ENCODE results near the gene PRSS1.

PRSS1 gene

DNA sequence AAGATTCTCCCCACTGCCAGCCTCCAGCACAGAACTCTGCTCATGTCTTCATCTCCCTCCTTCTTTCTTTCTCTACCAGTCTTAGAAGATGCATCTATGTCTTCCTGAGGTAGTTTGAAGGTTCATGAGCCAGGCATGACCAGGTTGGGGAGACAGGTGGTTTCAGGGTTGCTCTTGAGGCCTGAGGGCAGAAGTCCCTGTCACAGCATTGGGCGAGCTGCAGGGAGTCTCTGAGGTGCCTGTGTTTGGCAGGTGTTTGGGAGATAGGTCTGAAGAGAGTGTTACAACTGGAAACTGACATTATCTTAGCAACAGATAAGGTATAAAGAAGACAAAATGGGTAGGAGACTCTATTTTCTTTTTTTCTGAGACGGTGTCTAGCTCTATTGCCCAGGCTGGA, 40.2 kb downstream of the PRSS1 start:
- Histone ChIP-seq H3K9ac (no peak overlapping the region), H3K27ac (no peak overlapping the region), H3K79me2 (ENCODE audit: insufficient read depth, low read depth) (no peaks in the 10 kb centered on the region), H3K4me1 (ENCODE audit: low read depth, poor library complexity, severe bottlenecking) (peaks cover 15% of the 10 kb centered on the region), H2AFZ (ENCODE audit: low read depth) (0 out of 2 replicates have a peak overlapping the region, but pooled peaks have one; percentile 5), H4K20me1 (ENCODE audit: insufficient read depth) (no peaks in the 10 kb centered on the region), H3K4me2 (no peak overlapping the region), H3K36me3 (ENCODE audit: insufficient read depth) (no peaks in the 10 kb centered on the region), H3K4me3 (IDR thresholded peaks at IDR 0.05; ENCODE audit: insufficient read depth, low read depth, low read length) (no peak overlapping the region), H3K27me3 (ENCODE audit: insufficient read depth, low read depth) (no peaks in the 10 kb centered on the region)
- TF ChIP-seq, protein P1, sequence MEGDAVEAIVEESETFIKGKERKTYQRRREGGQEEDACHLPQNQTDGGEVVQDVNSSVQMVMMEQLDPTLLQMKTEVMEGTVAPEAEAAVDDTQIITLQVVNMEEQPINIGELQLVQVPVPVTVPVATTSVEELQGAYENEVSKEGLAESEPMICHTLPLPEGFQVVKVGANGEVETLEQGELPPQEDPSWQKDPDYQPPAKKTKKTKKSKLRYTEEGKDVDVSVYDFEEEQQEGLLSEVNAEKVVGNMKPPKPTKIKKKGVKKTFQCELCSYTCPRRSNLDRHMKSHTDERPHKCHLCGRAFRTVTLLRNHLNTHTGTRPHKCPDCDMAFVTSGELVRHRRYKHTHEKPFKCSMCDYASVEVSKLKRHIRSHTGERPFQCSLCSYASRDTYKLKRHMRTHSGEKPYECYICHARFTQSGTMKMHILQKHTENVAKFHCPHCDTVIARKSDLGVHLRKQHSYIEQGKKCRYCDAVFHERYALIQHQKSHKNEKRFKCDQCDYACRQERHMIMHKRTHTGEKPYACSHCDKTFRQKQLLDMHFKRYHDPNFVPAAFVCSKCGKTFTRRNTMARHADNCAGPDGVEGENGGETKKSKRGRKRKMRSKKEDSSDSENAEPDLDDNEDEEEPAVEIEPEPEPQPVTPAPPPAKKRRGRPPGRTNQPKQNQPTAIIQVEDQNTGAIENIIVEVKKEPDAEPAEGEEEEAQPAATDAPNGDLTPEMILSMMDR (conservative IDR thresholded peaks at IDR 0.05; ENCODE audit: low read depth, low read length): no peak

DNA sequence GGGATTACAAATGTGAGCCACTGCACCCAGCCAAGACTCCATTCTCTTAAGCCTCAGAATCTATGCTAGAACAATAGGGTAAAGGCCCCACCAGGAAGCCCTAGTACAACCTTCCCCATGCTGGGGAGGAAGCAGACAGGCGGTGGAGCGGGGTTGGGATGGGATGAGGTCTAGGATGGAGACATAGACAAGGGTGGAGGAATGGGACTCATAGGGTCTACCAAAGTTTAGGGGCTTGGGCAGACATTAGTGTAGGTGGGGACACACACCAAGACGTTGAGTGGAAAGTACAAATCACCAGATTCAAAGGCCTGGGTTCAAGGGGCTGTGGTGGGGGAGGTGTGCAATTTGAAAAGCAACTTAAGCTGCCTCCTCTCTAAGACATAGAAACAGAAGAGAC, 40.8 kb downstream of the PRSS1 start:
- no peaks in the 10 kb centered on the region for H3K79me2 ChIP-seq (ENCODE audit: insufficient read depth, low read depth)
- H2AFZ ChIP-seq (ENCODE audit: low read depth): no peak overlapping the region
- no peaks in the 10 kb centered on the region for H3K36me3 ChIP-seq (ENCODE audit: insufficient read depth)
- H4K20me1 ChIP-seq (ENCODE audit: insufficient read depth): no peaks in the 10 kb centered on the region
- TF ChIP-seq, protein P1 (conservative IDR thresholded peaks at IDR 0.05; ENCODE audit: low read depth, low read length): no peak
- no peak overlapping the region for H3K9ac ChIP-seq
- no peak overlapping the region for H3K27ac ChIP-seq
- no peak overlapping the region for H3K4me3 ChIP-seq (IDR thresholded peaks at IDR 0.05; ENCODE audit: insufficient read depth, low read depth, low read length)
- no peak overlapping the region for H3K4me2 ChIP-seq
- no peaks in the 10 kb centered on the region for H3K27me3 ChIP-seq (ENCODE audit: insufficient read depth, low read depth)
- H3K4me1 ChIP-seq (ENCODE audit: low read depth, poor library complexity, severe bottlenecking): peaks cover 15% of the 10 kb centered on the region

DNA sequence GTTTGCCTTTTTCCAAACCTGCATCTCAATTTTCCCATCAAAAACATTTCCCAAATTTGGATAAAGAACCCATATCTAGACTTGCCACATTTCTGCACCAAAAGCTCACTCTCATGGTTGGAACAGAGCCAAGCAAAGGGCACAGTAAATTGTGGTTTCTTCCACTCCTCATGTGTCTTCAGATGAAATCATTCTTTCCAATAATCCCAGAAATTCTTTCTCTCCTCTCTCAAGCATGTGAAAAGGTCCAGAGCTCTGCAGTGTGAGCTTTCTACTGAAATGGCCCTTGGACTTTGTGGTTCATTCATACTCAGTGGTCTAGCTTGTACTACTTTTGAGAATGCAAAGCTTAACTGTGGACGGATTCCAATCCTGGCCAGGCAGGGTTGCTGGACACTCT, 41.3 kb downstream of the PRSS1 start:
- Histone ChIP-seq H3K9ac (no peak overlapping the region), H3K27ac (no peak overlapping the region), H2AFZ (ENCODE audit: low read depth) (no peak overlapping the region), H3K4me3 (IDR thresholded peaks at IDR 0.05; ENCODE audit: insufficient read depth, low read depth, low read length) (no peak overlapping the region), H3K79me2 (ENCODE audit: insufficient read depth, low read depth) (no peaks in the 10 kb centered on the region), H3K27me3 (ENCODE audit: insufficient read depth, low read depth) (no peaks in the 10 kb centered on the region), H3K36me3 (ENCODE audit: insufficient read depth) (no peaks in the 10 kb centered on the region), H3K4me2 (no peak overlapping the region; the same call in 1 of the 2 replicates), H3K4me1 (ENCODE audit: low read depth, poor library complexity, severe bottlenecking) (peaks cover 15% of the 10 kb centered on the region), H4K20me1 (ENCODE audit: insufficient read depth) (no peaks in the 10 kb centered on the region)
- TF ChIP-seq, protein P1 (conservative IDR thresholded peaks at IDR 0.05; ENCODE audit: low read depth, low read length): no peak

DNA sequence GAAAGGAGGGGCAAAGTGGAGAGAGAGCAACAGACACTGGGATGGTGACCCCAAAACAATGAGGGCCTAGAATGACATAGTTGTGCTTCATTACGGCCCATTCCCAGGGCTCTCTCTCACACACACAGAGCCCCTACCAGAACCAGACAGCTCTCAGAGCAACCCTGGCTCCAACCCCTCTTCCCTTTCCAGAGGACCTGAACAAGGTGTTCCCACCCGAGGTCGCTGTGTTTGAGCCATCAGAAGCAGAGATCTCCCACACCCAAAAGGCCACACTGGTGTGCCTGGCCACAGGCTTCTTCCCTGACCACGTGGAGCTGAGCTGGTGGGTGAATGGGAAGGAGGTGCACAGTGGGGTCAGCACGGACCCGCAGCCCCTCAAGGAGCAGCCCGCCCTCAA, 42.2 kb downstream of the PRSS1 start:
- no peaks in the 10 kb centered on the region for H3K79me2 ChIP-seq (ENCODE audit: insufficient read depth, low read depth)
- no peak overlapping the region for H3K9ac ChIP-seq
- TF ChIP-seq, protein P1 (conservative IDR thresholded peaks at IDR 0.05; ENCODE audit: low read depth, low read length): no peak
- H3K4me2 ChIP-seq: no peak overlapping the region
- H4K20me1 ChIP-seq (ENCODE audit: insufficient read depth): no peaks in the 10 kb centered on the region
- H3K27ac ChIP-seq: no peak overlapping the region
- H3K4me3 ChIP-seq (IDR thresholded peaks at IDR 0.05; ENCODE audit: insufficient read depth, low read depth, low read length): no peak overlapping the region
- no peaks in the 10 kb centered on the region for H3K27me3 ChIP-seq (ENCODE audit: insufficient read depth, low read depth)
- H2AFZ ChIP-seq (ENCODE audit: low read depth): no peak overlapping the region
- H3K4me1 ChIP-seq (ENCODE audit: low read depth, poor library complexity, severe bottlenecking): peaks cover 15% of the 10 kb centered on the region
- H3K36me3 ChIP-seq (ENCODE audit: insufficient read depth): no peaks in the 10 kb centered on the region

Measured in KMS-11 (cell line).